HepG2 (cell line): ENCODE measurements around the gene YPEL4. TPM values are rescaled to one million over a fixed set of nuclear protein-coding genes. Genes with fewer than 3 reads are reported as not detected.

Source experiments
- JDP2 ChIP-seq: sonication (generic); formaldehyde crosslinking; IDR thresholded peaks from 2 replicates; pipeline ENCODE4 v1.8.1; 2022; ENCODE audit warnings: missing genetic modification reagents, borderline replicate concordance
- KDM5A ChIP-seq: fragments of 200-600 bp; sonication (generic); IDR thresholded peaks from 2 replicates; pipeline ENCODE4 v1.7.0; 2018; ENCODE audit warnings: antibody characterized with exemption, mild to moderate bottlenecking, low read length, borderline replicate concordance
- SUZ12 ChIP-seq: fragments of 150-350 bp; IDR thresholded peaks from 2 replicates; pipeline ENCODE4 v1.6.1; 2014; ENCODE audit warnings: low read depth, low read length
- WIZ ChIP-seq: sonication (generic); formaldehyde crosslinking; IDR thresholded peaks from 2 replicates; pipeline ENCODE4 v1.5.1; 2020; ENCODE audit warnings: mild to moderate bottlenecking, missing genetic modification reagents
- ZNF546 ChIP-seq: sonication (generic); formaldehyde crosslinking; conservative IDR thresholded peaks from 2 replicates; pipeline ENCODE4 v1.8.1; 2023; ENCODE audit warnings: mild to moderate bottlenecking, missing genetic modification reagents
- ZNF660 ChIP-seq: sonication (generic); formaldehyde crosslinking; IDR thresholded peaks from 2 replicates; pipeline ENCODE4 v1.5.1; 2020; ENCODE audit warnings: mild to moderate bottlenecking, low read depth, missing genetic modification reagents, borderline replicate concordance
- ZNF678 ChIP-seq: sonication (generic); formaldehyde crosslinking; IDR thresholded peaks from 2 replicates; pipeline ENCODE4 v1.4.0; 2020; ENCODE audit warnings: mild to moderate bottlenecking, missing genetic modification reagents
- ZNF841 ChIP-seq: sonication (generic); formaldehyde crosslinking; IDR thresholded peaks from 2 replicates; pipeline ENCODE4 v1.8.1; 2023; ENCODE audit warnings: missing genetic modification reagents, borderline replicate concordance
- ZSCAN22 ChIP-seq: sonication (generic); formaldehyde crosslinking; IDR thresholded peaks from 2 replicates; pipeline ENCODE4 v1.4.0; 2020; ENCODE audit warnings: mild to moderate bottlenecking, missing genetic modification reagents
- polyA plus RNA-seq, 8 experiments: library from polyadenylated mRNA; depleted of rRNA in 3 of 8; stranded (reverse) in 7 of 8; unstranded in 1 of 8; fragments of >200 nt; fragmentation: Illumina TruSeq in 4 of 8; extraction: Trizol in 4 of 8; gene quantifications; 2 replicates each; pipeline versions ENCODE4 v1.2.1 to v1.2.3, GENCODE V29; 2011 to 2016; ENCODE audit warnings: low read depth in 4 of 8, missing spikeins in 1 of 8, mixed read lengths in 1 of 8; ENCODE audit not compliant: insufficient read depth in 1 of 8
- total RNA-seq, 5 experiments: library from RNA; depleted of rRNA; stranded (reverse); fragments of >200 nt; fragmentation: Illumina TruSeq; extraction: Trizol; gene quantifications; 2 replicates each; pipeline ENCODE4 v1.2.3, GENCODE V29; 2016; ENCODE audit warnings: low read depth in 1 of 5
- TF ChIP-seq, protein P1 (sequence below): sonication (generic); formaldehyde crosslinking; IDR thresholded peaks from 2 replicates; pipeline ENCODE4 v1.4.0; 2020; ENCODE audit warnings: missing genetic modification reagents
- TF ChIP-seq, protein P2 (sequence below): IDR thresholded peaks from 2 replicates; pipeline ENCODE4 v1.6.1; 2016; ENCODE audit warnings: low read depth
- TF ChIP-seq, protein P3 (sequence below): sonication (generic); formaldehyde crosslinking; conservative IDR thresholded peaks from 2 replicates; pipeline ENCODE4 v1.4.0; 2020; ENCODE audit warnings: missing genetic modification reagents
- TF ChIP-seq, protein P4 (sequence below): sonication (generic); formaldehyde crosslinking; IDR thresholded peaks from 2 replicates; pipeline ENCODE4 v1.5.0; 2020; ENCODE audit warnings: missing genetic modification reagents
- TF ChIP-seq, protein P5 (sequence below): IDR thresholded peaks from 2 replicates; pipeline ENCODE4 v1.6.1; 2016; ENCODE audit warnings: missing compliant biosample characterization, missing genetic modification reagents, borderline replicate concordance

The YPEL4 gene
- total and polyA plus RNA-seq, 2 of the 13 experiments (the other 11 are each of a cell fraction or from before 2014, with no cell fraction given) = 0.04 TPM; not detected in 1

DNA sequence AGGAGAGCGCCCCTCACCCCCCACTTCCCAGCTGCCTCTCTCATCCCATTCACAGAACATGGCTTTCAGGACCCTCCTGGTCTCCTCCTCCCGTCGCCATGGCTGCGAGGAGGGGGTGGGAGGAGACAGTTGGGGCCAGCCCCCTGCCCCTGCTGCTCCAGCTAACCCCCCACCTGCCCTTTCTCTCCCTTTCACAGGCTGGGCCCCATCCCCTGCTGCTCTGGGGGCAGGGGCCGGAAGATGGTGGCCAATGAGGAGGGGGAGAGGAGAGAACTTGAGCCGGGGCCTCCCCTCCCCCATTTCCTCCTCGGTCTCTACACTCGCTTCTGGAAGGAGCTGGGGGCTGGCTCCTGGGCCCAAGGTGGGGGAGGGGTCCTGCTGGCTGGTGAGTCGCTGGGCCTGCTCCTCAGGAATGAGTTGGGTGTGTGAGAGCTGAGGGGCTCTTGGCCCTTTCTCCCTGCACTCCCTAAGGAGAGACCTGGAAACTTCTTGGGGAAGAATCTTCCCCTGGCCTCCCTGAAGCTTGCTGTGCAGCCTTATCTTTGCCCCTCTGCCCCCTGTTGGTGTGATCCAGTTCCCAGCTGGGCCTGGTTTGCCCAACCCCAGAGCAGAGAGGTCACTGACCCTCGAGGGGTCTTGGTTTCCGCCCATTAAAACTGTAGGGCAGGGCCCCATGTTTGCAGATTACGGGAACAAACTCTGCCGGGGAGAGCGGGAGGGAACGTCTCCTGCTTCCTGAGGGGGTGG lies 10.2 kb downstream of the YPEL4 start (continued):
- TF ChIP-seq JDP2 = no peak
- no peak for TF ChIP-seq WIZ (CRISPR knock-in tag)
- TF ChIP-seq, protein P1, sequence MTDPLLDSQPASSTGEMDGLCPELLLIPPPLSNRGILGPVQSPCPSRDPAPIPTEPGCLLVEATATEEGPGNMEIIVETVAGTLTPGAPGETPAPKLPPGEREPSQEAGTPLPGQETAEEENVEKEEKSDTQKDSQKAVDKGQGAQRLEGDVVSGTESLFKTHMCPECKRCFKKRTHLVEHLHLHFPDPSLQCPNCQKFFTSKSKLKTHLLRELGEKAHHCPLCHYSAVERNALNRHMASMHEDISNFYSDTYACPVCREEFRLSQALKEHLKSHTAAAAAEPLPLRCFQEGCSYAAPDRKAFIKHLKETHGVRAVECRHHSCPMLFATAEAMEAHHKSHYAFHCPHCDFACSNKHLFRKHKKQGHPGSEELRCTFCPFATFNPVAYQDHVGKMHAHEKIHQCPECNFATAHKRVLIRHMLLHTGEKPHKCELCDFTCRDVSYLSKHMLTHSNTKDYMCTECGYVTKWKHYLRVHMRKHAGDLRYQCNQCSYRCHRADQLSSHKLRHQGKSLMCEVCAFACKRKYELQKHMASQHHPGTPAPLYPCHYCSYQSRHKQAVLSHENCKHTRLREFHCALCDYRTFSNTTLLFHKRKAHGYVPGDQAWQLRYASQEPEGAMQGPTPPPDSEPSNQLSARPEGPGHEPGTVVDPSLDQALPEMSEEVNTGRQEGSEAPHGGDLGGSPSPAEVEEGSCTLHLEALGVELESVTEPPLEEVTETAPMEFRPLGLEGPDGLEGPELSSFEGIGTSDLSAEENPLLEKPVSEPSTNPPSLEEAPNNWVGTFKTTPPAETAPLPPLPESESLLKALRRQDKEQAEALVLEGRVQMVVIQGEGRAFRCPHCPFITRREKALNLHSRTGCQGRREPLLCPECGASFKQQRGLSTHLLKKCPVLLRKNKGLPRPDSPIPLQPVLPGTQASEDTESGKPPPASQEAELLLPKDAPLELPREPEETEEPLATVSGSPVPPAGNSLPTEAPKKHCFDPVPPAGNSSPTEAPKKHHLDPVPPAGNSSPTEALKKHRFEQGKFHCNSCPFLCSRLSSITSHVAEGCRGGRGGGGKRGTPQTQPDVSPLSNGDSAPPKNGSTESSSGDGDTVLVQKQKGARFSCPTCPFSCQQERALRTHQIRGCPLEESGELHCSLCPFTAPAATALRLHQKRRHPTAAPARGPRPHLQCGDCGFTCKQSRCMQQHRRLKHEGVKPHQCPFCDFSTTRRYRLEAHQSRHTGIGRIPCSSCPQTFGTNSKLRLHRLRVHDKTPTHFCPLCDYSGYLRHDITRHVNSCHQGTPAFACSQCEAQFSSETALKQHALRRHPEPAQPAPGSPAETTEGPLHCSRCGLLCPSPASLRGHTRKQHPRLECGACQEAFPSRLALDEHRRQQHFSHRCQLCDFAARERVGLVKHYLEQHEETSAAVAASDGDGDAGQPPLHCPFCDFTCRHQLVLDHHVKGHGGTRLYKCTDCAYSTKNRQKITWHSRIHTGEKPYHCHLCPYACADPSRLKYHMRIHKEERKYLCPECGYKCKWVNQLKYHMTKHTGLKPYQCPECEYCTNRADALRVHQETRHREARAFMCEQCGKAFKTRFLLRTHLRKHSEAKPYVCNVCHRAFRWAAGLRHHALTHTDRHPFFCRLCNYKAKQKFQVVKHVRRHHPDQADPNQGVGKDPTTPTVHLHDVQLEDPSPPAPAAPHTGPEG = no peak
- TF ChIP-seq, protein P2, sequence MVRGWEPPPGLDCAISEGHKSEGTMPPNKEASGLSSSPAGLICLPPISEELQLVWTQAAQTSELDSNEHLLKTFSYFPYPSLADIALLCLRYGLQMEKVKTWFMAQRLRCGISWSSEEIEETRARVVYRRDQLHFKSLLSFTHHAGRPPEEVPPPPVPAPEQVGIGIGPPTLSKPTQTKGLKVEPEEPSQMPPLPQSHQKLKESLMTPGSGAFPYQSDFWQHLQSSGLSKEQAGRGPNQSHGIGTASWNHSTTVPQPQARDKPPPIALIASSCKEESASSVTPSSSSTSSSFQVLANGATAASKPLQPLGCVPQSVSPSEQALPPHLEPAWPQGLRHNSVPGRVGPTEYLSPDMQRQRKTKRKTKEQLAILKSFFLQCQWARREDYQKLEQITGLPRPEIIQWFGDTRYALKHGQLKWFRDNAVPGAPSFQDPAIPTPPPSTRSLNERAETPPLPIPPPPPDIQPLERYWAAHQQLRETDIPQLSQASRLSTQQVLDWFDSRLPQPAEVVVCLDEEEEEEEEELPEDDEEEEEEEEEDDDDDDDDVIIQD (CRISPR knock-in tag) = no peak
- TF ChIP-seq SUZ12 = no peak
- no peak for TF ChIP-seq ZSCAN22 (CRISPR knock-in tag)
- no peak for TF ChIP-seq ZNF678
- TF ChIP-seq ZNF841 (CRISPR knock-in tag) = no peak
- TF ChIP-seq, protein P3, sequence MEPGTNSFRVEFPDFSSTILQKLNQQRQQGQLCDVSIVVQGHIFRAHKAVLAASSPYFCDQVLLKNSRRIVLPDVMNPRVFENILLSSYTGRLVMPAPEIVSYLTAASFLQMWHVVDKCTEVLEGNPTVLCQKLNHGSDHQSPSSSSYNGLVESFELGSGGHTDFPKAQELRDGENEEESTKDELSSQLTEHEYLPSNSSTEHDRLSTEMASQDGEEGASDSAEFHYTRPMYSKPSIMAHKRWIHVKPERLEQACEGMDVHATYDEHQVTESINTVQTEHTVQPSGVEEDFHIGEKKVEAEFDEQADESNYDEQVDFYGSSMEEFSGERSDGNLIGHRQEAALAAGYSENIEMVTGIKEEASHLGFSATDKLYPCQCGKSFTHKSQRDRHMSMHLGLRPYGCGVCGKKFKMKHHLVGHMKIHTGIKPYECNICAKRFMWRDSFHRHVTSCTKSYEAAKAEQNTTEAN = no peak
- TF ChIP-seq, protein P4, sequence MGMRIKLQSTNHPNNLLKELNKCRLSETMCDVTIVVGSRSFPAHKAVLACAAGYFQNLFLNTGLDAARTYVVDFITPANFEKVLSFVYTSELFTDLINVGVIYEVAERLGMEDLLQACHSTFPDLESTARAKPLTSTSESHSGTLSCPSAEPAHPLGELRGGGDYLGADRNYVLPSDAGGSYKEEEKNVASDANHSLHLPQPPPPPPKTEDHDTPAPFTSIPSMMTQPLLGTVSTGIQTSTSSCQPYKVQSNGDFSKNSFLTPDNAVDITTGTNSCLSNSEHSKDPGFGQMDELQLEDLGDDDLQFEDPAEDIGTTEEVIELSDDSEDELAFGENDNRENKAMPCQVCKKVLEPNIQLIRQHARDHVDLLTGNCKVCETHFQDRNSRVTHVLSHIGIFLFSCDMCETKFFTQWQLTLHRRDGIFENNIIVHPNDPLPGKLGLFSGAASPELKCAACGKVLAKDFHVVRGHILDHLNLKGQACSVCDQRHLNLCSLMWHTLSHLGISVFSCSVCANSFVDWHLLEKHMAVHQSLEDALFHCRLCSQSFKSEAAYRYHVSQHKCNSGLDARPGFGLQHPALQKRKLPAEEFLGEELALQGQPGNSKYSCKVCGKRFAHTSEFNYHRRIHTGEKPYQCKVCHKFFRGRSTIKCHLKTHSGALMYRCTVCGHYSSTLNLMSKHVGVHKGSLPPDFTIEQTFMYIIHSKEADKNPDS (CRISPR knock-in tag) = no peak
- no peak for TF ChIP-seq ZNF660 (CRISPR knock-in tag)
- TF ChIP-seq, protein P5, sequence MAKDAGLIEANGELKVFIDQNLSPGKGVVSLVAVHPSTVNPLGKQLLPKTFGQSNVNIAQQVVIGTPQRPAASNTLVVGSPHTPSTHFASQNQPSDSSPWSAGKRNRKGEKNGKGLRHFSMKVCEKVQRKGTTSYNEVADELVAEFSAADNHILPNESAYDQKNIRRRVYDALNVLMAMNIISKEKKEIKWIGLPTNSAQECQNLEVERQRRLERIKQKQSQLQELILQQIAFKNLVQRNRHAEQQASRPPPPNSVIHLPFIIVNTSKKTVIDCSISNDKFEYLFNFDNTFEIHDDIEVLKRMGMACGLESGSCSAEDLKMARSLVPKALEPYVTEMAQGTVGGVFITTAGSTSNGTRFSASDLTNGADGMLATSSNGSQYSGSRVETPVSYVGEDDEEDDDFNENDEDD (CRISPR knock-in tag) = peak; percentile 16; the same call in 1 of the 2 replicates
- TF ChIP-seq KDM5A = no peak
- no peak for TF ChIP-seq ZNF546 (CRISPR knock-in tag)
